Endothelial cell of umbilical vein (primary cell): ENCODE data around the gene AP5S1. TPM values are rescaled to one million over a fixed set of nuclear protein-coding genes. Genes with fewer than 3 reads are reported as not detected.
A peak's percentile ranks its signal among the peaks of the same experiment; 100 is the strongest.

Experiments
- BruUV-seq: library from RNA; stranded (reverse); fragments of 400-500 nt; replicated peaks from 2 replicates; lab custom pipeline; 2021; lab: Mats Ljungman, UMichigan
- CTCF ChIA-PET: fragments of 300-600, 350-600 bp; sonication (Branson Sonifier 250); formaldehyde crosslinking; loops from one replicate; lab custom pipeline; 2021; ENCODE audit warnings: antibody characterized with exemption, inconsistent platforms; lab: Charles Lee
- POLR2A ChIA-PET: fragments of 300-600, 350-600 bp; sonication (Branson Sonifier 250); formaldehyde crosslinking; loops from one replicate; lab custom pipeline; 2021; ENCODE audit warnings: antibody characterized with exemption, inconsistent platforms; lab: Charles Lee
- DNase-seq: peaks from one replicate; pipeline ENCODE4 v3.0.0-alpha.2; 2011; ENCODE audit warnings: low read depth, low spot score
- FAIRE-seq: peaks from 2 replicates; lab custom pipeline; 2011; peaks lifted over from hg19 to GRCh38; lab: Jason Lieb, UNC
- H2AFZ ChIP-seq: 2 replicates; pipeline ENCODE4 v1.6.0; 2012; ENCODE audit warnings: low read depth, low read length, control low read depth, inconsistent platforms
- H3K27ac ChIP-seq: 2 replicates; pipeline ENCODE4 v1.5.1; 2011; ENCODE audit warnings: low read depth, mild to moderate bottlenecking, control low read depth, low read length, moderate library complexity; ENCODE audit not compliant: insufficient read depth
- H3K27me3 ChIP-seq, 2 experiments: 2 replicates each; pipeline versions ENCODE4 v1.6.0 to v1.6.1; 2011; ENCODE audit warnings: low read length in 2 of 2, mixed read lengths in 1 of 2; ENCODE audit not compliant: control insufficient read depth in 2 of 2, insufficient read depth in 2 of 2
- H3K36me3 ChIP-seq, 2 experiments: 2 replicates in 1 of 2; 3 replicates in 1 of 2; pipeline ENCODE4 v1.5.1; 2011; ENCODE audit warnings: low read length in 2 of 2, mild to moderate bottlenecking in 1 of 2, moderate library complexity in 1 of 2; ENCODE audit not compliant: control insufficient read depth in 2 of 2, insufficient read depth in 2 of 2; ENCODE audit errors: extremely low read depth in 1 of 2
- H3K4me1 ChIP-seq: 3 replicates; pipeline ENCODE4 v1.5.1; 2011; ENCODE audit warnings: mild to moderate bottlenecking, low read length; ENCODE audit not compliant: control insufficient read depth, insufficient read depth; ENCODE audit errors: extremely low read depth
- H3K4me2 ChIP-seq: 2 replicates; pipeline ENCODE4 v1.6.1; 2011; ENCODE audit warnings: low read length, control low read depth, mixed read lengths; ENCODE audit not compliant: insufficient read depth
- H3K4me3 ChIP-seq, 3 experiments: fragments of 200-600 bp in 1 of 3; sonication (generic), shearing (Covaris generic) in 1 of 3; replicated peaks in 1 of 3; 2 replicates each; pipeline ENCODE4 v1.5.1; 2011 to 2016; ENCODE audit warnings: control low read depth in 3 of 3, low read length in 3 of 3, mild to moderate bottlenecking in 2 of 3, inconsistent platforms in 1 of 3, low read depth in 1 of 3, moderate library complexity in 1 of 3; ENCODE audit not compliant: insufficient read depth in 1 of 3
- H3K79me2 ChIP-seq: 2 replicates; pipeline ENCODE4 v1.6.0; 2012; ENCODE audit warnings: low read length, inconsistent platforms; ENCODE audit not compliant: control insufficient read depth, insufficient read depth
- H3K9ac ChIP-seq: replicated peaks from 2 replicates; pipeline ENCODE3; 2011; ENCODE audit warnings: low read length, control low read depth; ENCODE audit not compliant: insufficient read depth; ENCODE audit errors: extremely low read depth
- H3K9me1 ChIP-seq: replicated peaks from 3 replicates; pipeline ENCODE4 v1.6.0; 2011; ENCODE audit warnings: mild to moderate bottlenecking, low read length; ENCODE audit not compliant: control insufficient read depth, insufficient read depth; ENCODE audit errors: extremely low read depth
- H3K9me3 ChIP-seq: replicated peaks from 2 replicates; pipeline ENCODE4 v1.5.1; 2012; ENCODE audit warnings: low read length, inconsistent platforms; ENCODE audit not compliant: control insufficient read depth, insufficient read depth
- H4K20me1 ChIP-seq: replicated peaks from 2 replicates; pipeline ENCODE3; 2011; ENCODE audit warnings: mild to moderate bottlenecking, low read length; ENCODE audit not compliant: control insufficient read depth, insufficient read depth; ENCODE audit errors: extremely low read depth
- CTCF ChIP-seq, 2 donors: IDR thresholded peaks; 1 replicate in 1 of 2; 2 replicates in 1 of 2; pipeline ENCODE4 v1.5.1; 2011; ENCODE audit warnings: low read length in 2 of 2, mild to moderate bottlenecking in 2 of 2, moderate library complexity in 2 of 2, control low read depth in 1 of 2, inconsistent platforms in 1 of 2, low read depth in 1 of 2; ENCODE audit not compliant: insufficient read depth in 1 of 2; ENCODE audit errors: extremely low read depth in 1 of 2
- GATA2 ChIP-seq: IDR thresholded peaks from 2 replicates; pipeline ENCODE4 v1.7.0; 2011; ENCODE audit warnings: low read depth, mild to moderate bottlenecking, moderate library complexity, mixed read lengths, low read length; ENCODE audit not compliant: insufficient read length, insufficient read depth
- POLR2AphosphoS5 ChIP-seq: IDR thresholded peaks from 2 replicates; pipeline ENCODE4 v1.6.1; 2012; ENCODE audit warnings: low read depth, mild to moderate bottlenecking, control low read depth, low read length, moderate library complexity; ENCODE audit not compliant: insufficient read depth
- dilution Hi-C: fragments of 300-500 bp; cut with MboI; formaldehyde crosslinking; loops from one replicate; pipeline ENCODE4 v1.15.0; 2019; ENCODE audit warnings: low sequenced_read_pairs; ENCODE audit not compliant: extremely low pct_ligation_motif_present
- intact Hi-C: fragments of 100-400 bp; cut with micrococcal nuclease; formaldehyde crosslinking; loops from one replicate; pipeline ENCODE4 v1.10.0; 2022
- polyA plus RNA-seq, 4 experiments: library from polyadenylated mRNA; depleted of rRNA in 3 of 4; stranded (reverse) in 3 of 4; unstranded in 1 of 4; fragments of >200 nt; gene quantifications; 2 replicates each; pipeline versions ENCODE4 v1.2.1 to v1.2.3, GENCODE V29; 2011 to 2012; ENCODE audit warnings: missing spikeins in 1 of 4
- total RNA-seq: library from RNA; stranded (reverse); gene quantifications from 2 replicates; pipeline ENCODE4 v1.2.3, GENCODE V29; 2021

Gene AP5S1
- total and polyA plus RNA-seq, 2 donors (not counting 3 experiments of a cell fraction or from before 2014, with no cell fraction given): 15.7 to 22.0 TPM

GRCh38 chr20:3785240-3786125 lies 34.9 kb upstream of the AP5S1 start:
- FAIRE-seq (no peak), DNase-seq (peak; percentile 24)
- Histone ChIP-seq H3K4me1 (peaks cover 22% of the 10 kb centered on the region), H2AFZ (no peak overlapping the region), H3K27ac (peak overlapping the region; percentile 0), H3K9me1 (no peaks in the 10 kb centered on the region), H3K9me3 (no peaks in the 10 kb centered on the region), H4K20me1 (no peaks in the 10 kb centered on the region), H3K4me3 (peak overlapping the region; percentile 1 to 62 (median 30)), H3K4me2 (peak overlapping the region; percentile 66), H3K79me2 (peaks cover 31% of the 10 kb centered on the region), H3K9ac (peak overlapping the region; percentile 44), H3K36me3 (peaks cover 0 to 5% of the 10 kb centered on the region in 2 experiments), H3K27me3 (no peaks in the 10 kb centered on the region)
- intact Hi-C loops: loop anchor here (1.0 kb wide), 2 partner anchors 35 to 70 kb away; partner anchors contain the start of gene AP5S1
- ChIA-PET POLR2A (interaction anchor here (1.0 kb wide), 1 partner anchor 18 kb away, joined by 4 read pairs; the partner anchor contains the start of gene ADISSP), CTCF (interaction anchor here (0.6 to 7.6 kb wide), 21 partner anchors 8 to 286 kb away, joined by 3 to 214 read pairs (median 4); partner anchors contain the start of genes ADISSP and AP5S1)
- no TSS peak for BruUV-seq
- TF ChIP-seq POLR2AphosphoS5 (peak; percentile 36), CTCF (IDR thresholded peaks at IDR 0.05; ENCODE audit: extremely low read depth in 1 of 2, insufficient read depth in 1 of 2, low read depth in 1 of 2, low read length in 2 of 2) (peak in 1 of 2 donors; percentile 3), GATA2 (no peak)
- dilution Hi-C loops: no loop called here
